ENCODE measurements around the gene CDR2L.
"Not testable (repeated sequence)": the region's sequence is repeated elsewhere in the genome, so short reads cannot be mapped to it uniquely, and the experiment has no call there.

CDR2L gene

DNA sequence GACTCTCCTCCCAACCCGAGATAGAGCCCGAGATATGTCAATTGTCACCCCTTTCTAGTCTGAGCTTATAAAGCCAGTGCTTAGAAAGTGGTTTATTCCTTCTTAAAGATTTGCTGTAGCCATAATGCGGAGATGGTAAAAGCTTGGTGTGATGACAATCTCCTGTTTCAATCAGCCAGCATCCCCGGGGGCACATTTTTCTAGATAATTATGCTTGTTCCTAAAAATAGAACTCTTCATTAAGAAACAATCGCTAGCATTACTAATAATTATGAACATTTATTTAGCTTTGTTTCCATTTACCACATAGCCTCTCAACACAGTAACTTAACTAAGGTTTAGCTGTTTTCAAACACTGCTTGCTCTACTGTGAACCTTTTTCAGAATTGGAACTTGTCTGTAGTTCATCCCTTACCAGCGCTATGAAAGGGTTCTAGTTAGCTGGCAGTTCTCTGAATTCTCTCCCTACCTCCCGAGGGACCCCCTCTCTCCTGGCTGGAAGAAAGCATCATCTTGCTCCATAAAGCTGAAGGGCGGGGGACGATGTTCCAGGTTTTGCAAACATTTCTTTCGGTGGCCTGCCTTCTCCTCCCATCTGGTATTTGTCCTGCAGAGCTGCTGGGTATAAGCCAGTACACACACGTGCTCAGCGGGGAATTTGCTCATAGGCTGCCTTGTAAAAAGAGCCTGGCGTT, 24.1 kb downstream of the CDR2L start:
- DNase-seq = no peak

GRCh38 chr17:75012096-75012345, 24.6 kb downstream of the CDR2L start:
- no peak for DNase-seq

- peak; percentile 88 to 90 for DNase-seq
These were observed 25.1 kb downstream of the CDR2L start, which contains the start of gene MRPL58 for GRCh38 chr17:75012346-75013091. TSS of gene MRPL58 (plus strand) at chr17:75012670. CDS start at chr17:75012687, 17 bp downstream.

- DNase-seq = peak in 1 of 2 experiments; percentile 35
These were observed 25.7 kb downstream of the CDR2L start for GRCh38 chr17:75013092-75013559.

GRCh38 chr17:75019146-75019545, 31.7 kb downstream of the CDR2L start:
- DNase-seq = no peak

GRCh38 chr17:75019710-75020109, 32.3 kb downstream of the CDR2L start:
- no peak for DNase-seq

GRCh38 chr17:75020331-75021110, 33.1 kb downstream of the CDR2L start:
- DNase-seq = no peak

GRCh38 chr17:75024686-75025397, 37.4 kb downstream of the CDR2L start:
- DNase-seq = no peak

DNA sequence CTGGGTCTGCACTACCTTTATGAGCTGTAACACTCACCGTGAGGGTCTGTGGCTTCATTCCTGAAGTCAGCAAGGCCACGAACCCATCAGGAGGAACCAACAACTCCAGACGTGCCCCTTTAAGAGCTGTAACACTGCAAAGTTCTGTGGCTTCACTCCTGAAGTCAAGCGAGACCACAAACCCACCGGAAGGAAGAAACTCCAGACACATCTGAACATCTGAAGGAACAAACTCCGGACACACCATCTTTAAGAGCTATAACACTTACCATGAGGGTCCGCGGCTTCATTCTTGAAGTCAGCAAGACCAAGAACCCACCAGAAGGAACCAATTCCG, 37.9 kb downstream of the CDR2L start:
- DNase-seq = peak; percentile 73 to 79

DNA sequence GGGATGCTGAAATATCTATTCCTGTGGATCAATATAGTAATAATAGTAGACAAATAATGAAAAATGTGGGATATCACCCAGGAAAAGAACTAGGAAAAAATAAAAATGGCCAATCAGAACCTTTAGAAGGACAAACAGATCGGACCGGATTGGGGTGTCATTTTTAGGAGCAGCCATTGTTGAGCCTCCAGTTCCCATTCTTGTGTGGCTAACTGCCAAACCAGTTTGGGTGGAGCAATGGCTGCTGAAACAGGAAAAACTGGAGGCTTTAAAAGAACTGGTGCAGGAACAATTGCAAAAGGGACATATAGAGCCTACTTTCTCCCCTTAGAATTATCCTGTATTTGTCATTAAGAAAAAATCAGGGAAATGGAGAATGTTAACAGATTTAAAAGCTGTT, 39.2 kb downstream of the CDR2L start:
- peak in 1 of 2 experiments; percentile 20 for DNase-seq

- DNase-seq = peak in 1 of 2 experiments; percentile 33
These were observed 42.7 kb downstream of the CDR2L start for GRCh38 chr17:75030161-75030560.

DNA sequence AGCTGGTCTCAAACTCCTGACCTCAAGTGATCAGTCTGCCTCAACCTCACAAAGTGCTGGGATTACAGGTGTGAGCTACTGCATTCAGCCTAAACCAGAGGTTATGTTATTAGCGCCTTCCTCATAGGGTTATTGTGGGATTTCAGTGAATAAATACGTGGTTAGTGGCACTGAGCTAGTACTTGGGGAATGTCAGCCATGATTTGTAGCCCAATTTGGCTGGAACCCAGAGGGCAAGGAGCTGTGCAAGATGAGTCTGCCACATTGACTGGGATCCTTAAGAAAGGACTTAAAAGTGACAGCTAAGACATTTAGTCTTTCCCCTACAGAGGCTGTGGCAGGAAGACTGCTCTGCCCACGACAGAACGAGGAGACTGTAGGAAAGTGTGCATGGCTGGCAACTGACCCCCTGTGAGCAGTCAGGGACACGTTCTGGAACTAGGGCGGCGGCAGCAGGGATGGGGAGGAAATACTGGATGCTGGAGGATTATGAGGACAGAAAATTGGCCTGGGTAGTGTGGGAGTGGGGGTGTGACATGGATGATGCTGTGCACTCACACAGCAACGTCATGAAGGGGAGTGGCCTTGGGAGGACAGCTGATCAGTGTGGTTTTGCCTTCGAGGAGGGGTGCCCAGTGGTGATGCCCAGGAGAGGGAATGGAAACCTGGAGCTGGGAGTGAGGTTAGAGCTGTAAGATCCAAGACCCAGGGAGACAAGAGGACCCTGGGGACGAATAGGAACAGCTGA, 44.7 kb downstream of the CDR2L start:
- DNase-seq = peak; percentile 51 to 80

DNA sequence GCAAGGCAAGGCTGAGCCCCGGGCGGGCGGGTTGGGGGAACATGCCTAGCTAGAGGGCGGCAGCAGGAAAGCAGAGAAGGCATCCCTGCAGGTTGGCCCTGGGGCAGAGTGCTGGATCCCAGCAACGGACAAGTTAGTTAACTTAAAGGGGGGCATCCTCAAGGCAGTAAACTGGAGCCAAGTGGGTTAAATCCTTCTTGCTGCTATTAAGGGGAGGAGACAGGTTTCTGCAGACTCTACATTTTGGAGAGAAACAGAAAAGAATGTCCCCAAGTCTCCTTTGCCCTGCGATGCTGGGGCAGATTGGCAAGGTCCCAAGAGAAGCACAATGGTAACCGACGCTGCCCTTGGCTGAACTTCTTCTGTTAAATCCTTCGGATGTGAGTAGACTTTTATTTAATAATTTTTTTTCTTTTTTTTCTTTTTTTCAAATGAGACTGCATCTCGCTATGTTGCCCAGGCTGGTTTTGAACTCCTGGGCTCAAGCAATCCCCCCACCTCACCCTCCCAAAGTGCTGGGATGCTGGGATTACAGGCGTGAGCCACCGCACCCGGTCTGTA, 45.4 kb downstream of the CDR2L start:
- no peak for DNase-seq

GRCh38 chr17:75033346-75034235, 46.2 kb downstream of the CDR2L start:
- DNase-seq = peak; percentile 85 to 86

DNA sequence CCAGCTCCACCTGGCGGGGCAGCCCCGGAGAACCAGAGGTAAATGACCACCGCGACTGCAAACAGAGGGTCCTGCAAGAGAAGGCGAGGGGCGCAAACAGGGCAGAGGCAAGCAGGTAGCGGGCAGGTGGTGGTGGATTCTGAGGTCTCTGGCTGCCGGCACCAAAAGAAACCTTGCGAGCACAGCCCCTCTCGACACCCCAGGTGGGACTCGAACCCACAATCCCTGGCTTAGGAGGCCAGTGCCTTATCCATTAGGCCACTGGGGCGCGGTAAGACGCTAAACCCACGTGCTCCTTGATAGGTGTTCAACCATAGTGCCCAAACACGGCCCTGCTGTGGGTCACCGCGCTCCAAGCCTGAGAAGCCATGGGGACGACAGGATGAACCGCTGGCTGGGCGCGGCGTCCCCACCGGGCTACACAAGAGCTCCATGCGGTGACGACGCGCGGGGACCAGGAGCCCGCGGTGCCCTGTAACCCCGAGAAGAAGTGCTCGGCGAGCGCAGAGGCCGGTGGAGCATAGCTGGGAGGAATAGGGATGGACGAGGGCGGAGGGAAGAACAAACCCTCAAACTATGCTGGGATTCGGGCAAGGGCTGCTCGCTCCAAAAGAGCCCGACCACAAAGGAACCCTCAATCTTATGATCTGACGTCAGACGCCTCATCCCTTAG, 46.9 kb downstream of the CDR2L start:
- peak; percentile 90 to 93 for DNase-seq

DNA sequence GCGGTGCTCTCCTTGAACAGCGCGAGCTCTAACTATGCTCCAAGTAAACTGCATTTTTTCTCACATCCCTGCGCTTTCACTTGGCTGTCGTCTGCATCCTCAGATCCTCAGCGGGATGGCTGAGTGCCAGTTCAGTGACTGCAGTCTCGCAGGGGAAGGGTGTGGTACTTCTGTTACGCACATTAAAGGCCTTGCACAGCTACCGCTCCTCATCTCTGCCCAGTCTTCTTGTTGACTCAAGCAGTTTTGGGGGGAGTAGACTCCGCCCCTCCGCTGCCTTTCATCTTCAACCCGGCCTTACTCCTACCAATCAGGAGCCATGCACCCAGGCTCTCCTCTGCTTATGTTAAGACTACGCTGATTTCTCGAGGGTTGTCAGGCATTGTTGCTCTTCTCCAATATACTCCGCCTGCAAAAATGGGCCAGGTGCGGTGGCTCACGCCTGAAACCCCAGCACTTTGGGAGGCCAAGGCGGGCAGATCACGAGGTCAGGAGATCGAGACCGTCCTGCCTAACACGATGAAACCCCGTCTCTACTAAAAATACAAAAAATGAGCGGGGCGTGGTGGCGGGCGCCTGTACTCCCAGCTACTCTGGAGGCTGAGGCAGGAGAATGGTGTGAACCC, 49.3 kb downstream of the CDR2L start:
- no peak for DNase-seq

- DNase-seq = peak; percentile 78 to 87
These were observed 51.8 kb downstream of the CDR2L start for GRCh38 chr17:75039238-75039637.

GRCh38 chr17:75041656-75042280, 54.3 kb downstream of the CDR2L start:
- DNase-seq = no peak

GRCh38 chr17:75043789-75044188, 56.4 kb downstream of the CDR2L start:
- not testable (repeated sequence) for DNase-seq
